Measurements from ENCODE around the gene HK3. TPM values are rescaled to one million over a fixed set of nuclear protein-coding genes. Genes with fewer than 3 reads are reported as not detected.

Gene HK3
- total and polyA plus RNA-seq, 9 of the 15 experiments (the other 6 are each of a cell fraction or from before 2014, with no cell fraction given), result 0.16 TPM; not detected in 8

DNA sequence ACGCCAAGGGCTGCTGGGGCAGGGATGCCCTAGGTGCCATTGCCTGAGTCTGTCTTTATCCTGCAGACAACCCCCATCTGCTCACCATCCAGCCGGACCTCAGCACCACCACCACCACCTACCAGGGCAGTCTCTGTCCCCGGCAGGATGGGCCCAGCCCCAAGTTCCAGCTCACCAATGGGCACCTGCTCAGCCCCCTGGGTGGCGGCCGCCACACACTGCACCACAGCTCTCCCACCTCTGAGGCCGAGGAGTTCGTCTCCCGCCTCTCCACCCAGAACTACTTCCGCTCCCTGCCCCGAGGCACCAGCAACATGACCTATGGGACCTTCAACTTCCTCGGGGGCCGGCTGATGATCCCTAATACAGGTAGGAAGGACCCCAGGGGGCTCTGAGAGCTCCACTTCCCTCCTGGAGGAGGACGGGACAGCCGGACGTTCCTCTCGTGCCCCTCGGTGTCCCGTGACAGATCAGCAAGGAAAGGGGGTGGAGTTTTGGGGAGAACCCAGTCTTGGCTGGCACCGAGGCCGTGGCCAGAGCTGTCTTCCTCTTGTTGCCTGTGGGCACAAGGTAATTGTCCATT, 24.9 kb downstream of the HK3 start:
- no peak overlapping the region; the same call in 1 of the 2 replicates for H3K4me2 ChIP-seq (ENCODE audit: insufficient read depth, low read length)
- in situ Hi-C loops (cut with MboI), result no loop called here
- peaks cover 49 to 69% of the 10 kb centered on the region in 2 experiments for H3K27me3 ChIP-seq (ENCODE audit: control insufficient read depth in 2 of 2, insufficient read depth in 2 of 2, low read length in 2 of 2)
- H3K4me3 ChIP-seq, result no peak overlapping the region
- H3K9ac ChIP-seq (ENCODE audit: insufficient read depth in 1 of 2, low read depth in 2 of 2, low read length in 2 of 2), result peak overlapping the region in 1 of 2 experiments; percentile 55; a peak in 1 of 4 replicates
- ATAC-seq (no peak), FAIRE-seq (no peak), DNase-seq (ENCODE audit: extremely low read depth in 1 of 4, low spot score in 3 of 4) (no peak)
- no peaks in the 10 kb centered on the region for H3K36me3 ChIP-seq (ENCODE audit: control insufficient read depth, insufficient read depth, low read length)
- H3K27ac ChIP-seq (ENCODE audit: extremely low read depth, low read depth, low read length), result no peak overlapping the region
- peaks cover 14% of the 10 kb centered on the region; the same call in 1 of the 2 replicates for H4K20me1 ChIP-seq (replicated peaks; ENCODE audit: control insufficient read depth, insufficient read depth, low read length)
- intact Hi-C loops (cut with micrococcal nuclease), result no loop called here
- no peaks in the 10 kb centered on the region for H3K9me3 ChIP-seq (replicated peaks; ENCODE audit: control insufficient read depth, insufficient read depth, low read depth, low read length)
- POLR2A ChIA-PET, result interaction anchor here (1.0 kb wide), 1 partner anchor 179 kb away, joined by 3 read pairs; no protein-coding TSS in a partner anchor
- CTCF ChIA-PET (ENCODE audit: low intra/inter-chr PET ratio), result no interaction called here
- H3K79me2 ChIP-seq (ENCODE audit: control insufficient read depth, insufficient read depth, low read length), result no peaks in the 10 kb centered on the region
- H2AFZ ChIP-seq (ENCODE audit: low read depth, low read length), result no peak overlapping the region
- TF ChIP-seq HMG20A (CRISPR knock-in tag; conservative IDR thresholded peaks at IDR 0.05), result no peak
- no peak for TF ChIP-seq SRSF9 (IDR thresholded peaks at IDR 0.05; ENCODE audit: borderline replicate concordance, low read depth, low read length)
- TF ChIP-seq, protein P1, sequence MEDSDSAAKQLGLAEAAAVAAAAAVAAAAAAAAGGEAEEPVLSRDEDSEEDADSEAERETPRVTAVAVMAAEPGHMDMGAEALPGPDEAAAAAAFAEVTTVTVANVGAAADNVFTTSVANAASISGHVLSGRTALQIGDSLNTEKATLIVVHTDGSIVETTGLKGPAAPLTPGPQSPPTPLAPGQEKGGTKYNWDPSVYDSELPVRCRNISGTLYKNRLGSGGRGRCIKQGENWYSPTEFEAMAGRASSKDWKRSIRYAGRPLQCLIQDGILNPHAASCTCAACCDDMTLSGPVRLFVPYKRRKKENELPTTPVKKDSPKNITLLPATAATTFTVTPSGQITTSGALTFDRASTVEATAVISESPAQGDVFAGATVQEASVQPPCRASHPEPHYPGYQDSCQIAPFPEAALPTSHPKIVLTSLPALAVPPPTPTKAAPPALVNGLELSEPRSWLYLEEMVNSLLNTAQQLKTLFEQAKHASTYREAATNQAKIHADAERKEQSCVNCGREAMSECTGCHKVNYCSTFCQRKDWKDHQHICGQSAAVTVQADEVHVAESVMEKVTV (CRISPR knock-in tag; IDR thresholded peaks at IDR 0.05), result no peak
- TF ChIP-seq MCM7 (IDR thresholded peaks at IDR 0.05), result no peak
- TF ChIP-seq ZNF143 (CRISPR knock-in tag; IDR thresholded peaks at IDR 0.05), result no peak
- TF ChIP-seq ZNF282 (CRISPR knock-in tag; IDR thresholded peaks at IDR 0.05), result no peak
- no peak for TF ChIP-seq BACH1 (tag; IDR thresholded peaks at IDR 0.05)
- TF ChIP-seq, protein P2, sequence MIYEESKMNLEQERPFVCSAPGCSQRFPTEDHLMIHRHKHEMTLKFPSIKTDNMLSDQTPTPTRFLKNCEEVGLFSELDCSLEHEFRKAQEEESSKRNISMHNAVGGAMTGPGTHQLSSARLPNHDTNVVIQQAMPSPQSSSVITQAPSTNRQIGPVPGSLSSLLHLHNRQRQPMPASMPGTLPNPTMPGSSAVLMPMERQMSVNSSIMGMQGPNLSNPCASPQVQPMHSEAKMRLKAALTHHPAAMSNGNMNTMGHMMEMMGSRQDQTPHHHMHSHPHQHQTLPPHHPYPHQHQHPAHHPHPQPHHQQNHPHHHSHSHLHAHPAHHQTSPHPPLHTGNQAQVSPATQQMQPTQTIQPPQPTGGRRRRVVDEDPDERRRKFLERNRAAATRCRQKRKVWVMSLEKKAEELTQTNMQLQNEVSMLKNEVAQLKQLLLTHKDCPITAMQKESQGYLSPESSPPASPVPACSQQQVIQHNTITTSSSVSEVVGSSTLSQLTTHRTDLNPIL (CRISPR knock-in tag; IDR thresholded peaks at IDR 0.05), result no peak
- TF ChIP-seq GATA2 (CRISPR knock-in tag; IDR thresholded peaks at IDR 0.05), result no peak
- no peak for TF ChIP-seq NFXL1 (CRISPR knock-in tag; IDR thresholded peaks at IDR 0.05)
- TF ChIP-seq RCOR1 (IDR thresholded peaks at IDR 0.05; ENCODE audit: borderline replicate concordance in 1 of 2, low read depth in 2 of 2, low read length in 2 of 2), result no peak
- TF ChIP-seq FOS (IDR thresholded peaks at IDR 0.05; ENCODE audit: extremely low read depth, insufficient read length), result no peak
- no peak for TF ChIP-seq NFIC (IDR thresholded peaks at IDR 0.05)
- no peak for TF ChIP-seq DIDO1 (tag; IDR thresholded peaks at IDR 0.05; ENCODE audit: low read depth)
- TF ChIP-seq, protein P3, sequence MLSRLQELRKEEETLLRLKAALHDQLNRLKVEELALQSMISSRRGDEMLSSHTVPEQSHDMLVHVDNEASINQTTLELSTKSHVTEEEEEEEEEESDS (CRISPR knock-in tag; IDR thresholded peaks at IDR 0.05), result no peak
- no peak for TF ChIP-seq IRF2 (CRISPR knock-in tag; IDR thresholded peaks at IDR 0.05)
- TF ChIP-seq PHB2 (IDR thresholded peaks at IDR 0.05; ENCODE audit: low read depth), result no peak
- TF ChIP-seq ZNF174 (CRISPR knock-in tag; IDR thresholded peaks at IDR 0.05), result no peak
- TF ChIP-seq ASH1L (IDR thresholded peaks at IDR 0.05; ENCODE audit: borderline replicate concordance, low read depth, partially characterized antibody), result no peak
- peaks cover 0 to 48% of the 10 kb centered on the region in 2 experiments; a peak in 2 of 5 replicates for H3K4me1 ChIP-seq (replicated peaks in 1 of 2; ENCODE audit: control insufficient read depth in 2 of 2, insufficient read depth in 2 of 2, low read length in 2 of 2)
- no TSS peak for BruUV-seq (replicated peaks)
- WGBS (ENCODE audit: insufficient coverage, low coverage, missing lambda C conversion rate), result 2% methylated on average over 17 of the region's 20 CpGs
- peaks cover 4% of the 10 kb centered on the region for H3K9me1 ChIP-seq (ENCODE audit: control insufficient read depth, insufficient read depth, low read length)

All from K562 (cell line).